Neuronal stem cell (in vitro differentiated cells): Measurements from ENCODE around the gene ZNF71.

Experiments
- DNase-seq: peaks from one replicate; pipeline ENCODE4 v3.0.0-alpha.2; 2013; ENCODE audit warnings: low spot score
- H2AFZ ChIP-seq: one replicate; pipeline ENCODE4 v1.6.1; 2013; ENCODE audit warnings: mild to moderate bottlenecking, low read length, inconsistent platforms
- H2AK5ac ChIP-seq: 2 replicates; pipeline ENCODE4 v1.6.1; 2013; ENCODE audit warnings: low read depth, mild to moderate bottlenecking, inconsistent platforms, low read length, moderate library complexity, mixed read lengths
- H2BK120ac ChIP-seq: 2 replicates; pipeline ENCODE4 v1.6.1; 2013; ENCODE audit warnings: low read depth, mild to moderate bottlenecking, inconsistent platforms, low read length, moderate library complexity, mixed read lengths
- H2BK12ac ChIP-seq: one replicate; pipeline ENCODE4 v1.6.1; 2013; ENCODE audit warnings: low read length, inconsistent platforms
- H2BK15ac ChIP-seq: 2 replicates; pipeline ENCODE4 v1.6.1; 2013; ENCODE audit warnings: mild to moderate bottlenecking, low read length, inconsistent platforms, mixed read lengths
- H2BK5ac ChIP-seq: one replicate; pipeline ENCODE4 v1.6.1; 2013; ENCODE audit warnings: inconsistent platforms, mild to moderate bottlenecking, low read length, moderate library complexity
- H3K14ac ChIP-seq: one replicate; pipeline ENCODE4 v1.6.1; 2013; ENCODE audit warnings: low read length, inconsistent platforms
- H3K18ac ChIP-seq: 2 replicates; pipeline ENCODE4 v1.6.1; 2013; ENCODE audit warnings: low read length, inconsistent platforms
- H3K23ac ChIP-seq: 2 replicates; pipeline ENCODE4 v1.6.1; 2013; ENCODE audit warnings: low read depth, mild to moderate bottlenecking, mixed read lengths, low read length, inconsistent platforms; ENCODE audit not compliant: poor library complexity
- H3K27ac ChIP-seq: replicated peaks from 3 replicates; pipeline ENCODE4 v1.5.1; 2013; ENCODE audit warnings: low read length, inconsistent platforms
- H3K27me3 ChIP-seq, 3 experiments: 2 replicates each; pipeline ENCODE4 v1.6.1; 2013; ENCODE audit warnings: low read length in 3 of 3, mild to moderate bottlenecking in 2 of 3, inconsistent platforms in 1 of 3, low read depth in 1 of 3, mixed read lengths in 1 of 3, moderate library complexity in 1 of 3; ENCODE audit not compliant: control insufficient read depth in 3 of 3, insufficient read depth in 3 of 3
- H3K36me3 ChIP-seq, 2 donors: replicated peaks in 1 of 2; 2 replicates each; pipeline ENCODE4 v1.6.1; 2013; ENCODE audit warnings: low read length in 2 of 2; ENCODE audit not compliant: control insufficient read depth in 2 of 2, insufficient read depth in 2 of 2
- H3K4ac ChIP-seq: 2 replicates; pipeline ENCODE4 v1.6.1; 2013; ENCODE audit warnings: inconsistent platforms, mild to moderate bottlenecking, low read length, moderate library complexity
- H3K4me1 ChIP-seq, 2 donors: 1 replicate in 1 of 2; 2 replicates in 1 of 2; pipeline ENCODE4 v1.6.1; 2013; ENCODE audit warnings: low read length in 2 of 2, low read depth in 1 of 2; ENCODE audit not compliant: control insufficient read depth in 2 of 2, insufficient read depth in 1 of 2
- H3K4me2 ChIP-seq: one replicate; pipeline ENCODE4 v1.6.1; 2013; ENCODE audit warnings: mild to moderate bottlenecking, low read length, inconsistent platforms; ENCODE audit not compliant: insufficient read depth, poor library complexity, severe bottlenecking
- H3K4me3 ChIP-seq, 2 donors: 2 replicates each; pipeline ENCODE4 v1.5.1; 2013; ENCODE audit warnings: low read length in 2 of 2, mild to moderate bottlenecking in 2 of 2, inconsistent platforms in 1 of 2, moderate library complexity in 1 of 2
- H3K79me1 ChIP-seq: one replicate; pipeline ENCODE4 v1.6.1; 2013; ENCODE audit warnings: low read depth, mild to moderate bottlenecking, inconsistent platforms, low read length, moderate library complexity
- H3K9ac ChIP-seq: one replicate; pipeline ENCODE4 v1.6.1; 2013; ENCODE audit warnings: mild to moderate bottlenecking, low read depth, low read length, inconsistent platforms; ENCODE audit not compliant: poor library complexity
- H3K9me3 ChIP-seq, 2 donors: replicated peaks in 1 of 2; 2 replicates each; pipeline versions ENCODE3 to v1.6.1; 2013; ENCODE audit warnings: low read length in 2 of 2, mild to moderate bottlenecking in 2 of 2, inconsistent platforms in 1 of 2, low read depth in 1 of 2, mixed read lengths in 1 of 2, moderate library complexity in 1 of 2; ENCODE audit not compliant: control insufficient read depth in 2 of 2, insufficient read depth in 1 of 2
- H4K8ac ChIP-seq: one replicate; pipeline ENCODE4 v1.6.1; 2013; ENCODE audit warnings: low read depth, mild to moderate bottlenecking, inconsistent platforms, low read length, moderate library complexity
- H4K91ac ChIP-seq: one replicate; pipeline ENCODE4 v1.6.1; 2013; ENCODE audit warnings: low read length, low read depth, mild to moderate bottlenecking, inconsistent platforms; ENCODE audit not compliant: poor library complexity
- whole genome bisulfite sequencing, 2 donors: extraction: QIAGEN DNeasy Blood & Tissue Kit; methylation state at CpG; one replicate each; pipeline ENCODE4 v1.1.7; 2013; ENCODE audit warnings: missing lambda C conversion rate in 2 of 2, mixed read lengths in 1 of 2; ENCODE audit not compliant: insufficient read length in 2 of 2, insufficient replicate concordance in 1 of 2; ENCODE audit errors: extremely low coverage in 2 of 2; 5-methylcytosine and 5-hydroxymethylcytosine counted together

Gene ZNF71

GRCh38 chr19:56597696-56598095 lies 2.6 kb downstream of the ZNF71 start:
- Histone ChIP-seq H2BK12ac (no peak overlapping the region), H3K79me1 (peaks cover 12% of the 10 kb centered on the region), H3K4me1 (peaks cover 0 to 3% of the 10 kb centered on the region in 2 donors), H2BK15ac (no peak overlapping the region), H3K4me3 (no peak overlapping the region), H3K4ac (no peak overlapping the region), H3K9me3 (peaks cover 18 to 68% of the 10 kb centered on the region in 2 donors), H3K27me3 (no peaks in the 10 kb centered on the region), H2AFZ (no peak overlapping the region), H3K23ac (no peak overlapping the region), H3K9ac (no peak overlapping the region), H4K8ac (no peak overlapping the region), H2BK120ac (no peak overlapping the region), H3K27ac (no peak overlapping the region), H2BK5ac (no peak overlapping the region), H2AK5ac (no peak overlapping the region), H3K36me3 (peaks cover 8 to 54% of the 10 kb centered on the region in 2 donors), H3K14ac (no peak overlapping the region), H4K91ac (no peak overlapping the region), H3K4me2 (no peak overlapping the region), H3K18ac (no peak overlapping the region)
- no CpG with 5 or more reads among the region's 4 CpGs for WGBS, 2 donors
- DNase-seq, result no peak

GRCh38 chr19:56601375-56601774 lies 6.3 kb downstream of the ZNF71 start:
- Histone ChIP-seq H3K4me1 (no peaks in the 10 kb centered on the region), H3K27ac (no peak overlapping the region), H4K91ac (no peak overlapping the region), H3K4me2 (no peak overlapping the region), H2AFZ (no peak overlapping the region), H3K36me3 (peaks cover 19 to 88% of the 10 kb centered on the region in 2 donors), H2BK5ac (no peak overlapping the region), H4K8ac (no peak overlapping the region), H3K4me3 (no peak overlapping the region), H3K79me1 (peaks cover 8% of the 10 kb centered on the region), H3K9ac (no peak overlapping the region), H3K23ac (no peak overlapping the region), H2BK120ac (no peak overlapping the region), H3K14ac (no peak overlapping the region), H2BK12ac (no peak overlapping the region), H2AK5ac (no peak overlapping the region), H3K9me3 (peaks cover 34 to 91% of the 10 kb centered on the region in 2 donors), H3K4ac (no peak overlapping the region), H3K27me3 (no peaks in the 10 kb centered on the region), H2BK15ac (no peak overlapping the region), H3K18ac (no peak overlapping the region)
- no peak for DNase-seq
- WGBS, 2 donors, result no CpG with 5 or more reads among the region's 3 CpGs

DNA sequence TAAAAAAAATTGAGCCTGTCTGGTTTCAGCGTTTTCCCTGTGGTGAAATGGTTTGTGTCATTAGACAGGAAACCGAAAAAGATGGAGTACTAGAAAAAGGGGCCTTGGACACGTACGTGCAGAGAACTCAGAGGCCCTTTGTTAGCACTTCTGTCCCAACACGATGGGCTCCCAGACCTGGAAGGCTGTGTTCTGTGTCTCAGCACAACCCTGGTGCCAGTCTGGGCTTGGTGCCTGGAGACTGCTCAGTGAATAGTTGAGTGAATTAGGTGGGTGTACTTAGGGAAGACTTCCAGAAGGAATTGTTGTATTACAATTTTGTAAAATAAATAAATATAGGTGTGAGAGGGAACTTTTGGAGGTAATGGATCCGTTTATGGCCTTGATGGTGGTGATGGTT lies 8.7 kb downstream of the ZNF71 start:
- no CpG with 5 or more reads among the region's 6 CpGs for WGBS, 2 donors
- Histone ChIP-seq H4K91ac (no peak overlapping the region), H2AFZ (no peak overlapping the region), H3K4me2 (no peak overlapping the region), H3K14ac (no peak overlapping the region), H3K23ac (no peak overlapping the region), H2BK5ac (no peak overlapping the region), H2BK120ac (no peak overlapping the region), H3K27ac (no peak overlapping the region), H3K9ac (no peak overlapping the region), H2BK15ac (no peak overlapping the region), H3K9me3 (peaks cover 34 to 91% of the 10 kb centered on the region in 2 donors), H2BK12ac (no peak overlapping the region), H3K4me1 (no peaks in the 10 kb centered on the region), H3K18ac (no peak overlapping the region), H3K36me3 (peaks cover 19 to 88% of the 10 kb centered on the region in 2 donors), H4K8ac (no peak overlapping the region), H3K27me3 (no peaks in the 10 kb centered on the region), H3K4me3 (no peak overlapping the region), H3K79me1 (peaks cover 6% of the 10 kb centered on the region), H3K4ac (no peak overlapping the region), H2AK5ac (no peak overlapping the region)
- no peak for DNase-seq

- peaks cover 32 to 100% of the 10 kb centered on the region in 2 donors for H3K9me3 ChIP-seq
- H2BK5ac ChIP-seq, result no peak overlapping the region
- no peak overlapping the region for H3K9ac ChIP-seq
- no peak overlapping the region for H2BK120ac ChIP-seq
- no CpG with 5 or more reads among the region's 8 CpGs for WGBS, 2 donors
- H3K79me1 ChIP-seq, result peaks cover 10% of the 10 kb centered on the region
- no peak overlapping the region for H3K18ac ChIP-seq
- peaks cover 15 to 95% of the 10 kb centered on the region in 2 donors for H3K36me3 ChIP-seq
- no peak overlapping the region for H3K4ac ChIP-seq
- no peak overlapping the region for H3K4me3 ChIP-seq
- H2AK5ac ChIP-seq, result no peak overlapping the region
- H3K14ac ChIP-seq, result no peak overlapping the region
- H3K4me1 ChIP-seq, result no peaks in the 10 kb centered on the region
- no peak overlapping the region for H3K4me2 ChIP-seq
- no peaks in the 10 kb centered on the region for H3K27me3 ChIP-seq
- H4K91ac ChIP-seq, result no peak overlapping the region
- H2BK15ac ChIP-seq, result no peak overlapping the region
- no peak overlapping the region for H4K8ac ChIP-seq
- H2BK12ac ChIP-seq, result no peak overlapping the region
- no peak overlapping the region for H2AFZ ChIP-seq
- no peak overlapping the region for H3K27ac ChIP-seq
- no peak overlapping the region for H3K23ac ChIP-seq
- no peak for DNase-seq
Measured at GRCh38 chr19:56608274-56608964, 13.3 kb downstream of the ZNF71 start.
